ENCODE measurements around the gene RUBCNL. TPM values are rescaled to one million over a fixed set of nuclear protein-coding genes. Genes with fewer than 3 reads are reported as not detected.

The RUBCNL gene
- total and polyA plus RNA-seq, 2 of the 4 experiments (the other 2 are of a cell fraction), result 0.03 TPM; not detected in 1

DNA sequence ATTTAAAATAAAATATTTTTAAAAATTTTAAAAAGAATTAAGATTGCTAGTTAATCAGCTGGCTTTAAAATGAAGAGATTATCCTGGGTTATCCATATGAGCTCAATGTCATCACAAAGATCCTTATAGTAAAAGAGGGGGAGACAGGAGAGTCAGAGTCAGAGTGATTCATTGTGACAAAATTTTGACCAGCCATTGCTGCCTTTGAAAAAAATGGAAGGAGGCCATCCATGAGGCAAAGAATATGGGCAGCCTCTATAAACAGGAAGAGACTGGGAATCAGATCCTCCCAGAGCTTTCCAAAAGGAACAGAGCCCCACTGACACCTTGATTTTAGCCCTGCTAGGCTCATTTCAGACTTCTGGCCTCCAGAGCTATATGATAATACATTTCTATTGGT, 9.3 kb upstream of the RUBCNL start:
- Histone ChIP-seq H3K56ac (ENCODE audit: extremely low read depth, insufficient read depth, low read length) (no peak overlapping the region), H3K4me1 (ENCODE audit: control insufficient read depth, insufficient read depth, low read length) (no peaks in the 10 kb centered on the region), H4K5ac (ENCODE audit: low read depth, low read length) (no peak overlapping the region), H2BK15ac (ENCODE audit: low read depth, low read length) (no peak overlapping the region), H3K4me3 (ENCODE audit: insufficient read depth, low read depth, low read length) (no peak overlapping the region), H3K14ac (replicated peaks; ENCODE audit: low read depth, low read length) (no peak overlapping the region), H2BK5ac (ENCODE audit: low read depth, low read length, poor library complexity, severe bottlenecking) (no peak overlapping the region), H2AK5ac (ENCODE audit: low read depth, low read length) (no peak overlapping the region), H4K20me1 (ENCODE audit: insufficient read depth, low read length) (no peaks in the 10 kb centered on the region), H3K9me1 (ENCODE audit: insufficient read depth, low read length) (no peaks in the 10 kb centered on the region), H3K23ac (ENCODE audit: low read depth, low read length) (no peak overlapping the region), H2AFZ (replicated peaks; ENCODE audit: low read length, poor library complexity) (no peak overlapping the region), H3K27ac (ENCODE audit: insufficient read depth, low read length) (no peak overlapping the region), H2AK9ac (replicated peaks; ENCODE audit: low read depth, low read length, poor library complexity) (no peak overlapping the region), H2BK20ac (ENCODE audit: low read depth, low read length) (no peak overlapping the region), H3K4ac (ENCODE audit: low read depth, low read length) (no peak overlapping the region), H3K79me1 (ENCODE audit: low read depth in 1 of 2, low read length in 2 of 2) (no peaks in the 10 kb centered on the region), H3K9me3 (ENCODE audit: control insufficient read depth, insufficient read depth, low read length) (no peaks in the 10 kb centered on the region), H3K36me3 (ENCODE audit: control insufficient read depth, insufficient read depth, low read length) (no peaks in the 10 kb centered on the region), H3K4me2 (ENCODE audit: low read depth, low read length) (no peak overlapping the region), H2BK120ac (ENCODE audit: low read depth, low read length) (no peak overlapping the region), H4K91ac (ENCODE audit: insufficient read depth, low read depth, low read length) (no peak overlapping the region), H4K8ac (ENCODE audit: low read depth in 2 of 2, low read length in 2 of 2) (no peak overlapping the region), H3K27me3 (ENCODE audit: control insufficient read depth, insufficient read depth, low read length) (no peaks in the 10 kb centered on the region), H3K9ac (ENCODE audit: low read depth, low read length) (no peak overlapping the region), H3K18ac (ENCODE audit: low read depth, low read length) (no peak overlapping the region)
- TF ChIP-seq, protein P1, sequence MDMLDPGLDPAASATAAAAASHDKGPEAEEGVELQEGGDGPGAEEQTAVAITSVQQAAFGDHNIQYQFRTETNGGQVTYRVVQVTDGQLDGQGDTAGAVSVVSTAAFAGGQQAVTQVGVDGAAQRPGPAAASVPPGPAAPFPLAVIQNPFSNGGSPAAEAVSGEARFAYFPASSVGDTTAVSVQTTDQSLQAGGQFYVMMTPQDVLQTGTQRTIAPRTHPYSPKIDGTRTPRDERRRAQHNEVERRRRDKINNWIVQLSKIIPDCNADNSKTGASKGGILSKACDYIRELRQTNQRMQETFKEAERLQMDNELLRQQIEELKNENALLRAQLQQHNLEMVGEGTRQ (IDR thresholded peaks at IDR 0.05; ENCODE audit: low read depth, low read length), result no peak
- TF ChIP-seq BHLHE40 (IDR thresholded peaks at IDR 0.05; ENCODE audit: low read depth, low read length) (no peak), CHD1 (IDR thresholded peaks at IDR 0.05; ENCODE audit: low read depth, low read length) (no peak), RFX5 (IDR thresholded peaks at IDR 0.05; ENCODE audit: low read depth, low read length) (no peak), RCOR1 (IDR thresholded peaks at IDR 0.05; ENCODE audit: insufficient replicate concordance, low read length) (no peak), MAZ (IDR thresholded peaks at IDR 0.05; ENCODE audit: borderline replicate concordance, low read depth, low read length) (no peak), RAD21 (IDR thresholded peaks at IDR 0.05; ENCODE audit: low read length) (no peak), CEBPB (IDR thresholded peaks at IDR 0.05; ENCODE audit: low read depth, low read length) (no peak), FOS (IDR thresholded peaks at IDR 0.05; ENCODE audit: low read depth, low read length) (no peak), MAFK (IDR thresholded peaks at IDR 0.05; ENCODE audit: low read depth, low read length) (no peak), NFE2L2 (IDR thresholded peaks at IDR 0.05; ENCODE audit: low read depth, low read length) (no peak)
- TF ChIP-seq, protein P2, sequence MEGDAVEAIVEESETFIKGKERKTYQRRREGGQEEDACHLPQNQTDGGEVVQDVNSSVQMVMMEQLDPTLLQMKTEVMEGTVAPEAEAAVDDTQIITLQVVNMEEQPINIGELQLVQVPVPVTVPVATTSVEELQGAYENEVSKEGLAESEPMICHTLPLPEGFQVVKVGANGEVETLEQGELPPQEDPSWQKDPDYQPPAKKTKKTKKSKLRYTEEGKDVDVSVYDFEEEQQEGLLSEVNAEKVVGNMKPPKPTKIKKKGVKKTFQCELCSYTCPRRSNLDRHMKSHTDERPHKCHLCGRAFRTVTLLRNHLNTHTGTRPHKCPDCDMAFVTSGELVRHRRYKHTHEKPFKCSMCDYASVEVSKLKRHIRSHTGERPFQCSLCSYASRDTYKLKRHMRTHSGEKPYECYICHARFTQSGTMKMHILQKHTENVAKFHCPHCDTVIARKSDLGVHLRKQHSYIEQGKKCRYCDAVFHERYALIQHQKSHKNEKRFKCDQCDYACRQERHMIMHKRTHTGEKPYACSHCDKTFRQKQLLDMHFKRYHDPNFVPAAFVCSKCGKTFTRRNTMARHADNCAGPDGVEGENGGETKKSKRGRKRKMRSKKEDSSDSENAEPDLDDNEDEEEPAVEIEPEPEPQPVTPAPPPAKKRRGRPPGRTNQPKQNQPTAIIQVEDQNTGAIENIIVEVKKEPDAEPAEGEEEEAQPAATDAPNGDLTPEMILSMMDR (conservative IDR thresholded peaks at IDR 0.05; ENCODE audit: low read depth, low read length), result no peak
- TF ChIP-seq, protein P3, sequence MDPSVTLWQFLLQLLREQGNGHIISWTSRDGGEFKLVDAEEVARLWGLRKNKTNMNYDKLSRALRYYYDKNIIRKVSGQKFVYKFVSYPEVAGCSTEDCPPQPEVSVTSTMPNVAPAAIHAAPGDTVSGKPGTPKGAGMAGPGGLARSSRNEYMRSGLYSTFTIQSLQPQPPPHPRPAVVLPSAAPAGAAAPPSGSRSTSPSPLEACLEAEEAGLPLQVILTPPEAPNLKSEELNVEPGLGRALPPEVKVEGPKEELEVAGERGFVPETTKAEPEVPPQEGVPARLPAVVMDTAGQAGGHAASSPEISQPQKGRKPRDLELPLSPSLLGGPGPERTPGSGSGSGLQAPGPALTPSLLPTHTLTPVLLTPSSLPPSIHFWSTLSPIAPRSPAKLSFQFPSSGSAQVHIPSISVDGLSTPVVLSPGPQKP (IDR thresholded peaks at IDR 0.05; ENCODE audit: borderline replicate concordance, low read depth, low read length), result no peak
- no TSS peak for BruUV-seq (replicated peaks)
- no peak for ATAC-seq (ENCODE audit: low read depth)
- no peak for DNase-seq
- ChIA-PET POLR2A (ENCODE audit: unreplicated experiment) (interaction anchor here (0.6 kb wide), 1 partner anchor 929 kb away, joined by 3 read pairs; no protein-coding TSS in a partner anchor), CTCF (no interaction called here)
- intact Hi-C loops (cut with micrococcal nuclease) (no loop called here), dilution Hi-C loops (cut with HindIII; ENCODE audit: low sequenced_read_pairs, unreplicated experiment) (no loop called here), in situ Hi-C loops (cut with MboI; ENCODE audit: low sequenced_read_pairs) (no loop called here)

Data from IMR-90 (cell line).